Fibroblast of skin of back (primary cell): Measurements from ENCODE around the gene FLOT2.
A peak's percentile ranks its signal among the peaks of the same experiment; 100 is the strongest.
"Not testable (repeated sequence)": the region's sequence is repeated elsewhere in the genome, so short reads cannot be mapped to it uniquely, and the experiment has no call there.

Source experiments
- DNase-seq: peaks from one replicate; pipeline ENCODE4 v3.0.0-alpha.2; 2013

The FLOT2 gene

GRCh38 chr17:28871056-28871579, 26.4 kb downstream of the FLOT2 start:
- DNase-seq, result no peak

GRCh38 chr17:28867276-28867675, 30.3 kb downstream of the FLOT2 start:
- no peak for DNase-seq

GRCh38 chr17:28865946-28866752, 31.4 kb downstream of the FLOT2 start:
- DNase-seq, result no peak

GRCh38 chr17:28864991-28865849, 32.3 kb downstream of the FLOT2 start:
- no peak for DNase-seq

GRCh38 chr17:28863953-28864352, 33.6 kb downstream of the FLOT2 start:
- no peak for DNase-seq

- DNase-seq, result no peak
These were observed 35.0 kb downstream of the FLOT2 start for GRCh38 chr17:28862561-28862960.

GRCh38 chr17:28861393-28862203, 35.9 kb downstream of the FLOT2 start:
- DNase-seq, result no peak

GRCh38 chr17:28860363-28860808, 37.1 kb downstream of the FLOT2 start:
- no peak for DNase-seq

- no peak for DNase-seq
These were observed 38.7 kb downstream of the FLOT2 start for GRCh38 chr17:28858801-28859355.

- no peak for DNase-seq
These were observed 39.4 kb downstream of the FLOT2 start for GRCh38 chr17:28857905-28858800.

GRCh38 chr17:28856028-28856574, 41.4 kb downstream of the FLOT2 start:
- no peak for DNase-seq

- no peak for DNase-seq
These were observed 42.2 kb downstream of the FLOT2 start for GRCh38 chr17:28855336-28855679.

GRCh38 chr17:28854457-28855335, 42.8 kb downstream of the FLOT2 start, which contains the start of gene ERAL1:
TSS of gene ERAL1 (plus strand) at chr17:28855016. CDS start at chr17:28855035, 19 bp downstream.
- DNase-seq, result peak; percentile 89

- no peak for DNase-seq
These were observed 44.2 kb downstream of the FLOT2 start for GRCh38 chr17:28853295-28853694.

- no peak for DNase-seq
These were observed 48.3 kb downstream of the FLOT2 start for GRCh38 chr17:28849281-28849680.

- not testable (repeated sequence) for DNase-seq
These were observed 48.9 kb downstream of the FLOT2 start for GRCh38 chr17:28848667-28849066.

GRCh38 chr17:28846699-28847098, 50.8 kb downstream of the FLOT2 start:
- DNase-seq, result not testable (repeated sequence)

- no peak for DNase-seq
These were observed 51.3 kb downstream of the FLOT2 start for GRCh38 chr17:28846231-28846630.

- DNase-seq, result no peak
These were observed 53.8 kb downstream of the FLOT2 start for GRCh38 chr17:28843816-28844148.
